Keratinocyte (primary cell): Measurements from ENCODE around the gene KLF7. TPM values are rescaled to one million over a fixed set of nuclear protein-coding genes. Genes with fewer than 3 reads are reported as not detected.

Source experiments
- DNase-seq: peaks from one replicate; pipeline ENCODE4 v3.0.0-alpha.2; 2011; ENCODE audit warnings: low read depth, missing footprints, low spot score
- FAIRE-seq: peaks from 2 replicates; lab custom pipeline; 2011; peaks lifted over from hg19 to GRCh38; lab: Jason Lieb, UNC
- H2AFZ ChIP-seq: 2 replicates; pipeline ENCODE4 v1.6.0; 2012; ENCODE audit warnings: low read length, control low read depth, inconsistent platforms; ENCODE audit not compliant: control insufficient read depth
- H3K27ac ChIP-seq: 2 replicates; pipeline ENCODE4 v1.5.1; 2011; ENCODE audit warnings: low read length; ENCODE audit not compliant: control insufficient read depth, insufficient read depth
- H3K27me3 ChIP-seq: 3 replicates; pipeline ENCODE4 v1.6.0; 2011; ENCODE audit warnings: low read length; ENCODE audit not compliant: control insufficient read depth, insufficient read depth; ENCODE audit errors: extremely low read depth
- H3K36me3 ChIP-seq, 2 experiments: 2 replicates in 1 of 2; 3 replicates in 1 of 2; pipeline ENCODE4 v1.5.1; 2011; ENCODE audit warnings: low read length in 2 of 2, mild to moderate bottlenecking in 1 of 2; ENCODE audit not compliant: control insufficient read depth in 2 of 2, insufficient read depth in 2 of 2; ENCODE audit errors: extremely low read depth in 1 of 2
- H3K4me1 ChIP-seq: 3 replicates; pipeline ENCODE4 v1.5.1; 2011; ENCODE audit warnings: low read length; ENCODE audit not compliant: control insufficient read depth, insufficient read depth; ENCODE audit errors: extremely low read depth
- H3K4me2 ChIP-seq: 3 replicates; pipeline ENCODE4 v1.6.0; 2011; ENCODE audit warnings: low read depth, low read length; ENCODE audit not compliant: control insufficient read depth, insufficient read depth; ENCODE audit errors: extremely low read depth
- H3K4me3 ChIP-seq, 3 experiments: fragments of 200-600 bp in 1 of 3; sonication (generic) in 1 of 3; 2 replicates in 2 of 3; 3 replicates in 1 of 3; pipeline ENCODE4 v1.5.1; 2011 to 2016; ENCODE audit warnings: low read length in 3 of 3, mild to moderate bottlenecking in 3 of 3, control low read depth in 2 of 3, inconsistent platforms in 1 of 3, low read depth in 1 of 3, mixed read lengths in 1 of 3, mixed run types in 1 of 3, moderate library complexity in 1 of 3; ENCODE audit not compliant: control insufficient read depth in 2 of 3, insufficient read depth in 2 of 3; ENCODE audit errors: extremely low read depth in 1 of 3
- H3K79me2 ChIP-seq: 2 replicates; pipeline ENCODE4 v1.6.0; 2012; ENCODE audit warnings: low read length; ENCODE audit not compliant: control insufficient read depth, insufficient read depth
- H3K9ac ChIP-seq: 3 replicates; pipeline ENCODE4 v1.6.0; 2011; ENCODE audit warnings: low read length; ENCODE audit not compliant: control insufficient read depth, insufficient read depth; ENCODE audit errors: extremely low read depth
- H3K9me1 ChIP-seq: 3 replicates; pipeline ENCODE4 v1.6.0; 2011; ENCODE audit warnings: low read length; ENCODE audit not compliant: control insufficient read depth, insufficient read depth; ENCODE audit errors: extremely low read depth
- H3K9me3 ChIP-seq: 2 replicates; pipeline ENCODE4 v1.5.1; 2012; ENCODE audit warnings: low read depth, low read length; ENCODE audit not compliant: control insufficient read depth
- H4K20me1 ChIP-seq: 3 replicates; pipeline ENCODE4 v1.6.0; 2011; ENCODE audit warnings: low read length; ENCODE audit not compliant: control insufficient read depth, insufficient read depth; ENCODE audit errors: extremely low read depth
- CTCF ChIP-seq, 3 experiments: IDR thresholded peaks in 1 of 3; conservative IDR thresholded peaks in 1 of 3; optimal IDR thresholded peaks in 1 of 3; 2 replicates in 2 of 3; 3 replicates in 1 of 3; pipeline versions ENCODE3 to v1.5.1; 2011; ENCODE audit warnings: low read length in 3 of 3, mild to moderate bottlenecking in 3 of 3, moderate library complexity in 2 of 3, control low read depth in 1 of 3, inconsistent platforms in 1 of 3; ENCODE audit not compliant: insufficient read depth in 2 of 3; ENCODE audit errors: extremely low read depth in 1 of 3
- EZH2 ChIP-seq: IDR thresholded peaks from one replicate; pipeline ENCODE4 v1.6.1; 2012; ENCODE audit warnings: inconsistent platforms, mild to moderate bottlenecking, low read length, moderate library complexity
- dilution Hi-C: fragments of 300-500 bp; cut with MboI; formaldehyde crosslinking; loops from one replicate; pipeline ENCODE4 v1.7.0; 2020; ENCODE audit warnings: low sequenced_read_pairs; ENCODE audit not compliant: extremely low pct_ligation_motif_present
- polyA plus RNA-seq, 5 experiments: library from polyadenylated mRNA; depleted of rRNA in 3 of 5; stranded (reverse) in 3 of 5; stranded (forward) in 1 of 5; unstranded in 1 of 5; fragments of >200 nt; gene quantifications; 1 replicate in 1 of 5; 2 replicates in 3 of 5; 3 replicates in 1 of 5; pipeline versions ENCODE4 v1.2.1 to v1.2.3, GENCODE V29; 2011 to 2012; ENCODE audit warnings: missing spikeins in 2 of 5, low read depth in 1 of 5, low replicate concordance in 1 of 5

The KLF7 gene
- polyA plus RNA-seq, 1 donor (not counting 4 experiments of a cell fraction or from before 2014, with no cell fraction given) = 44.7 TPM

GRCh38 chr2:207159002-207159401 lies 6.7 kb downstream of the KLF7 start:
- Histone ChIP-seq H3K27me3 (no peaks in the 10 kb centered on the region), H3K9me3 (no peaks in the 10 kb centered on the region), H3K36me3 (peaks cover 12 to 23% of the 10 kb centered on the region in 2 experiments), H3K79me2 (peaks cover 99% of the 10 kb centered on the region), H3K4me1 (peaks cover 34% of the 10 kb centered on the region), H3K9me1 (peaks cover 2% of the 10 kb centered on the region), H4K20me1 (peaks cover 13% of the 10 kb centered on the region), H2AFZ (no peak overlapping the region), H3K27ac (no peak overlapping the region), H3K9ac (no peak overlapping the region), H3K4me2 (peak overlapping the region; percentile 2), H3K4me3 (no peak overlapping the region)
- DNase-seq (no peak), FAIRE-seq (no peak)
- dilution Hi-C loops = no loop called here
- no peak for TF ChIP-seq EZH2
- TF ChIP-seq CTCF (optimal IDR thresholded peaks at IDR 0.05 in 1 of 3, IDR thresholded peaks at IDR 0.05 in 1 of 3, conservative IDR thresholded peaks at IDR 0.05 in 1 of 3; ENCODE audit: extremely low read depth in 1 of 3, insufficient read depth in 2 of 3, low read length in 3 of 3) = no peak

GRCh38 chr2:207157731-207158130 lies 8.0 kb downstream of the KLF7 start:
- H3K27me3 ChIP-seq = no peaks in the 10 kb centered on the region
- no peak for TF ChIP-seq CTCF (optimal IDR thresholded peaks at IDR 0.05 in 1 of 3, IDR thresholded peaks at IDR 0.05 in 1 of 3, conservative IDR thresholded peaks at IDR 0.05 in 1 of 3; ENCODE audit: extremely low read depth in 1 of 3, insufficient read depth in 2 of 3, low read length in 3 of 3)
- H3K9me3 ChIP-seq = no peaks in the 10 kb centered on the region
- H3K4me1 ChIP-seq = peaks cover 29% of the 10 kb centered on the region
- H3K4me3 ChIP-seq = no peak overlapping the region
- no peak overlapping the region for H3K27ac ChIP-seq
- peaks cover 13% of the 10 kb centered on the region for H4K20me1 ChIP-seq
- H3K9ac ChIP-seq = no peak overlapping the region
- no peak overlapping the region for H3K4me2 ChIP-seq
- FAIRE-seq = no peak
- H2AFZ ChIP-seq = no peak overlapping the region
- DNase-seq = no peak
- H3K36me3 ChIP-seq = peaks cover 12 to 23% of the 10 kb centered on the region in 2 experiments
- H3K9me1 ChIP-seq = peaks cover 2% of the 10 kb centered on the region
- dilution Hi-C loops = no loop called here
- H3K79me2 ChIP-seq = peaks cover 100% of the 10 kb centered on the region
